Esophagus squamous epithelium (tissue), 4 donors: ENCODE results near the gene CXADR.

Experiments used
- POLR2A ChIP-seq, 4 donors: fragments of 450-650 bp; IDR thresholded peaks; one replicate each; pipeline ENCODE4 v1.6.1; 2017; ENCODE audit warnings: antibody characterized with exemption in 4 of 4, mild to moderate bottlenecking in 4 of 4, moderate library complexity in 3 of 4
- TF ChIP-seq, protein P1 (sequence below), 6 experiments: fragments of 450-650 bp in 4 of 6; fragments of 200-600 bp in 2 of 6; sonication (generic) in 2 of 6; IDR thresholded peaks; one replicate each; pipeline ENCODE4 v1.5.1; 2016 to 2019; ENCODE audit warnings: antibody characterized with exemption in 6 of 6, mild to moderate bottlenecking in 4 of 6, moderate library complexity in 4 of 6

DNA sequence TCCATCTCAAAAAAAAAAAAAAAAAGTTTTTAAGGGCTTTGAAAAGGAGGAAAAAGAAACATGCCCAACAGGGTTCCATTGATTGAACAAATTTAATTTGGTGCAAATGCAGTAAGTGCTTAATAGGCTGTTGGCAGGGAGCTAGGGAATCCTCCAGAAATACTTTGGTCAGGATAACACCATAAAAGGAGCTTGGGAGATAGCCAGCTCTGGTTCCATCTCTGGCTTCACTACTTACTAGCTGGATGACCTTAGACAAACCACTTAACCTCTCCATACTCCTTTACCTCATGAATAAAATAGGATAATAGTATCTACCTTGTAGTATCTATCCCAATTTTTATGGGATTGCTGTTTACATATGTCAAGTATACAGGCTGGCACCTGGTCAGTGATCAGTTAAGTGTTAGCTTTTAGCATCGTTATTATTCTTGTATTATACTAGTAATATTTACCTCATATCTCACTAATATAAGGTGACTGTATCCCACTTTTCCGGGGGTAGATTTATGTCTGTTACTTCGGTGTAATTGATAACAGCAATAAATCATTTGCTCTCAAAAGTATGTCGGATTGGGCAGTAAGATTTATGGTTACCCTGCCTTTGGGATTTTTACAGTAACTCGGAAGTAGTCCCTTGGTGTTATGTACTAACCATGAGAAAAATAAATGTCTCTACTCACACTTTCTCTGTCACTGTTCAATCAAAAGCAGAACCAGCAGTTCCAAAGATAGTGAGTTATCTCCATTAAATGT lies 63.4 kb downstream of the CXADR start:
- TF ChIP-seq, protein P1, sequence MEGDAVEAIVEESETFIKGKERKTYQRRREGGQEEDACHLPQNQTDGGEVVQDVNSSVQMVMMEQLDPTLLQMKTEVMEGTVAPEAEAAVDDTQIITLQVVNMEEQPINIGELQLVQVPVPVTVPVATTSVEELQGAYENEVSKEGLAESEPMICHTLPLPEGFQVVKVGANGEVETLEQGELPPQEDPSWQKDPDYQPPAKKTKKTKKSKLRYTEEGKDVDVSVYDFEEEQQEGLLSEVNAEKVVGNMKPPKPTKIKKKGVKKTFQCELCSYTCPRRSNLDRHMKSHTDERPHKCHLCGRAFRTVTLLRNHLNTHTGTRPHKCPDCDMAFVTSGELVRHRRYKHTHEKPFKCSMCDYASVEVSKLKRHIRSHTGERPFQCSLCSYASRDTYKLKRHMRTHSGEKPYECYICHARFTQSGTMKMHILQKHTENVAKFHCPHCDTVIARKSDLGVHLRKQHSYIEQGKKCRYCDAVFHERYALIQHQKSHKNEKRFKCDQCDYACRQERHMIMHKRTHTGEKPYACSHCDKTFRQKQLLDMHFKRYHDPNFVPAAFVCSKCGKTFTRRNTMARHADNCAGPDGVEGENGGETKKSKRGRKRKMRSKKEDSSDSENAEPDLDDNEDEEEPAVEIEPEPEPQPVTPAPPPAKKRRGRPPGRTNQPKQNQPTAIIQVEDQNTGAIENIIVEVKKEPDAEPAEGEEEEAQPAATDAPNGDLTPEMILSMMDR (IDR thresholded peaks at IDR 0.05): no peak
- no peak for TF ChIP-seq POLR2A (IDR thresholded peaks at IDR 0.05)
